ENCODE results near the gene BAX. TPM values are rescaled to one million over a fixed set of nuclear protein-coding genes. Genes with fewer than 3 reads are reported as not detected.

Gene BAX
- total and polyA plus RNA-seq, 2 of the 13 experiments (the other 11 are each of a cell fraction or from before 2014, with no cell fraction given) = 139 to 176 TPM

DNA sequence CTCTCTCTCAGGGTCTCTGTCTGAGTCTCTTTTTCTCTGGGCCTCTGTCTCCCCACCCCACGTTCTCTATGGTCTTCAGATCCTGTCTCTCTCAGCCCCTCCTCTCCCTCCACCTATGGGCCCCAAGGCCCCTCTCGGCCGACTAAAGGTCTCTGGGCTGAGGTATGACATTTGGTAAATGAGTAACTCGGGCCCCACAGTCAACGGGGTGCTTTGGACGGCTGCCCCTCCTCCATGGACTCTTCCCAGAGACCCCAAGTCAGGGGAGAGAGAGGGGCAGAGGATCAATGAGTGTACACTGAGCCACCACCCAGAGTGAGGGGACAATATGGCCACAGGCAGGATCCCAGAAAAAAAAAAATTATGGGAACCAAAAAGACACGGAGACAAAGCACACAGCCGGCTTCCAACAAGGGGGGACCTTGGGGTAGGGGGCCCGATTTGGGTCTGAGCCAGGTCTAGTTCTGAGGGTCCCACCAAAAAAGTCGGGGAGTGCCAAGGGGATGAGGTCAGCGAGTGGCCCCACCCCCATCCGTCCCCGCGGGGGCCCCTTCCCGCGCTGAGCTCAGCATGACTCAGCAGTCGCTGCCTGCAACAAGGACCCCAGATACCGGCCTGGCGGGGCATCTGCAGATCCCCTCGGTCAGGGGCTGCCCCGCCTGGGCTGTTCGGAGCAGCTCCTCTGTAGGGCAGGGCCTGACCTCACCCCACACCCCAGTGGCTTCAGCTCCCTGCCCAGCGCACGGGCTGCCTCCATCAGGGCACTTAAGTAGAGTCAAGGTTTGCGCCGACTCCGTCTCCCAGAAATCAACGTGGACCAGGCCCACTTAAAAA is 8.9 kb downstream of the BAX start (continued):
- TF ChIP-seq KLF16 (CRISPR knock-in tag; IDR thresholded peaks at IDR 0.05) (peak in 1 of 2 experiments; percentile 79; a peak in 2 of 4 replicates), ZNF558 (CRISPR knock-in tag; IDR thresholded peaks at IDR 0.05; ENCODE audit: borderline replicate concordance) (no peak), ZNF230 (CRISPR knock-in tag; IDR thresholded peaks at IDR 0.05) (peak; percentile 82; the same call in 1 of the 2 replicates), ZEB1 (IDR thresholded peaks at IDR 0.05; ENCODE audit: insufficient replicate concordance, low read depth) (no peak), ZNF788 (CRISPR knock-in tag; IDR thresholded peaks at IDR 0.05; ENCODE audit: borderline replicate concordance) (peak; percentile 76; the same call in 1 of the 2 replicates), ZNF160 (CRISPR knock-in tag; IDR thresholded peaks at IDR 0.05) (peak; percentile 46; the same call in 1 of the 2 replicates), DNMT1 (CRISPR knock-in tag; IDR thresholded peaks at IDR 0.05) (peak; percentile 65; the same call in 1 of the 2 replicates), TCF7L2 (IDR thresholded peaks at IDR 0.05; ENCODE audit: low read depth, low read length) (no peak), GATAD2A (CRISPR knock-in tag; IDR thresholded peaks at IDR 0.05) (peak; percentile 91), RBM39 (IDR thresholded peaks at IDR 0.05; ENCODE audit: low read depth, low read length, poor library complexity, severe bottlenecking) (peak; percentile 49), RCOR2 (CRISPR knock-in tag; IDR thresholded peaks at IDR 0.05) (peak; percentile 46; the same call in 1 of the 2 replicates), NR0B2 (CRISPR knock-in tag; IDR thresholded peaks at IDR 0.05) (no peak), HNRNPH1 (optimal IDR thresholded peaks at IDR 0.05; ENCODE audit: low read depth, low read length) (peak; percentile 85), ZNF205 (CRISPR knock-in tag; IDR thresholded peaks at IDR 0.05) (0 out of 2 replicates have a peak, but pooled peaks have one; percentile 37), U2AF2 (IDR thresholded peaks at IDR 0.05; ENCODE audit: low read depth, low read length) (peak; percentile 50; the same call in 1 of the 2 replicates), IKZF5 (CRISPR knock-in tag; IDR thresholded peaks at IDR 0.05) (peak; percentile 89), THYN1 (CRISPR knock-in tag; IDR thresholded peaks at IDR 0.05; ENCODE audit: borderline replicate concordance, low read depth) (peak; percentile 84; the same call in 1 of the 2 replicates), SIN3B (IDR thresholded peaks at IDR 0.05; ENCODE audit: low read length) (0 out of 2 replicates have a peak, but pooled peaks have one; percentile 24), ZNF619 (CRISPR knock-in tag; IDR thresholded peaks at IDR 0.05) (peak; percentile 7; the same call in 1 of the 2 replicates), CHD4 (IDR thresholded peaks at IDR 0.05; ENCODE audit: borderline replicate concordance, low read length) (peak; percentile 67; the same call in 1 of the 2 replicates)
- TF ChIP-seq, protein P1, sequence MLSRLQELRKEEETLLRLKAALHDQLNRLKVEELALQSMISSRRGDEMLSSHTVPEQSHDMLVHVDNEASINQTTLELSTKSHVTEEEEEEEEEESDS (CRISPR knock-in tag; IDR thresholded peaks at IDR 0.05; ENCODE audit: borderline replicate concordance) = peak; percentile 88; the same call in 1 of the 2 replicates
- TF ChIP-seq, protein P2, sequence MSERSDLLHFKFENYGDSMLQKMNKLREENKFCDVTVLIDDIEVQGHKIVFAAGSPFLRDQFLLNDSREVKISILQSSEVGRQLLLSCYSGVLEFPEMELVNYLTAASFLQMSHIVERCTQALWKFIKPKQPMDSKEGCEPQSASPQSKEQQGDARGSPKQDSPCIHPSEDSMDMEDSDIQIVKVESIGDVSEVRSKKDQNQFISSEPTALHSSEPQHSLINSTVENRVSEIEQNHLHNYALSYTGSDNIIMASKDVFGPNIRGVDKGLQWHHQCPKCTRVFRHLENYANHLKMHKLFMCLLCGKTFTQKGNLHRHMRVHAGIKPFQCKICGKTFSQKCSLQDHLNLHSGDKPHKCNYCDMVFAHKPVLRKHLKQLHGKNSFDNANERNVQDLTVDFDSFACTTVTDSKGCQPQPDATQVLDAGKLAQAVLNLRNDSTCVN (CRISPR knock-in tag; IDR thresholded peaks at IDR 0.05; ENCODE audit: borderline replicate concordance) = peak; percentile 15; the same call in 1 of the 2 replicates
- TF ChIP-seq, protein P3, sequence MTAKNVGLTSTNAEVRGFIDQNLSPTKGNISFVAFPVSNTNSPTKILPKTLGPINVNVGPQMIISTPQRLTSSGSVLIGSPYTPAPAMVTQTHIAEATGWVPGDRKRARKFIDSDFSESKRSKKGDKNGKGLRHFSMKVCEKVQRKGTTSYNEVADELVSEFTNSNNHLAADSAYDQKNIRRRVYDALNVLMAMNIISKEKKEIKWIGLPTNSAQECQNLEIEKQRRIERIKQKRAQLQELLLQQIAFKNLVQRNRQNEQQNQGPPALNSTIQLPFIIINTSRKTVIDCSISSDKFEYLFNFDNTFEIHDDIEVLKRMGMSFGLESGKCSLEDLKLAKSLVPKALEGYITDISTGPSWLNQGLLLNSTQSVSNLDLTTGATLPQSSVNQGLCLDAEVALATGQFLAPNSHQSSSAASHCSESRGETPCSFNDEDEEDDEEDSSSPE (CRISPR knock-in tag; IDR thresholded peaks at IDR 0.05) = peak; percentile 88
- TF ChIP-seq, protein P4, sequence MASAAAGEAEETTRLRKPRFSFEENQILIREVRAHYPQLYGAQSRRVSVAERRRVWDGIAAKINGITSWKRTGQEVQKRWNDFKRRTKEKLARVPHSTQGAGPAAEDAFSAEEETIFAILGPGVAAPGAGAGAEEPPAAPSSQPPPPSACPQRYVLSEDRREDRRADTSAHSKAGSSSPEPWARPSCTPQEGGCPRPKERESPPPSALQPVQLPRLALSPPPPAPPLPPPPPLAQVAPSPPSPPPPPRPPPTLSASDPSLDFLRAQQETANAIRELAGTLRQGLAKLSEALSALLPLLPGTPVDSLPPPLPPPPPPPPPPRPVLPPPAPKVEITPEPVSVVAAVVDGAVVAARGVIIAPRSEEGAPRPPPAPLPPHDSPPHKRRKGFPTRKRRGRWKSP (CRISPR knock-in tag; IDR thresholded peaks at IDR 0.05) = peak; percentile 66
